GM18511 (cell line): ENCODE data around the gene MCM9.

Experiments used
- ATAC-seq: cut with Tn5 transposase; IDR thresholded peaks from one replicate; pipeline ENCODE4 v1.9.1; 2021; ENCODE audit warnings: mild to moderate bottlenecking, moderate library complexity; ENCODE audit not compliant: unreplicated experiment

MCM9 gene

GRCh38 chr6:118894425-118895260 is 40.3 kb downstream of the MCM9 start:
- ATAC-seq: peak; percentile 41

- ATAC-seq: peak; percentile 67
These were observed 41.0 kb downstream of the MCM9 start, which contains the start of gene ASF1A for GRCh38 chr6:118893807-118894424. ASF1A (plus strand) TSS chr6:118894152; CDS start chr6:118894414, 262 bp downstream.

GRCh38 chr6:118893064-118893806 is 41.7 kb downstream of the MCM9 start:
- peak; percentile 16 for ATAC-seq

GRCh38 chr6:118892355-118892991 is 42.5 kb downstream of the MCM9 start:
- no peak for ATAC-seq

GRCh38 chr6:118890997-118891790 is 43.8 kb downstream of the MCM9 start:
- ATAC-seq: peak; percentile 13

- no peak for ATAC-seq
These were observed 45.8 kb downstream of the MCM9 start for GRCh38 chr6:118889163-118889562.

GRCh38 chr6:118886641-118887040 is 48.3 kb downstream of the MCM9 start:
- no peak for ATAC-seq

- ATAC-seq: peak; percentile 4
These were observed 52.5 kb downstream of the MCM9 start for GRCh38 chr6:118882314-118882905.

GRCh38 chr6:118881440-118882313 is 53.3 kb downstream of the MCM9 start:
- ATAC-seq: peak; percentile 87

GRCh38 chr6:118877806-118878205 is 57.2 kb downstream of the MCM9 start:
- no peak for ATAC-seq

GRCh38 chr6:118876814-118877213 is 58.1 kb downstream of the MCM9 start:
- no peak for ATAC-seq

- no peak for ATAC-seq
These were observed 58.8 kb downstream of the MCM9 start for GRCh38 chr6:118876198-118876597.

- ATAC-seq: no peak
These were observed 59.3 kb downstream of the MCM9 start for GRCh38 chr6:118875672-118876071.

GRCh38 chr6:118873239-118873638 is 61.7 kb downstream of the MCM9 start:
- no peak for ATAC-seq

- no peak for ATAC-seq
These were observed 62.2 kb downstream of the MCM9 start for GRCh38 chr6:118872726-118873125.

GRCh38 chr6:118872318-118872717 is 62.6 kb downstream of the MCM9 start:
- ATAC-seq: no peak

- ATAC-seq: no peak
These were observed 63.6 kb downstream of the MCM9 start for GRCh38 chr6:118871331-118871730.

- ATAC-seq: no peak
These were observed 64.9 kb downstream of the MCM9 start for GRCh38 chr6:118869894-118870589.
